Upper lobe of left lung (tissue), 4 donors: Measurements from ENCODE around the gene PAK4.

Source experiments
- EP300 ChIP-seq, 4 donors: sonication (generic); formaldehyde crosslinking; IDR thresholded peaks; one replicate each; pipeline ENCODE4 v1.5.1; 2017; ENCODE audit warnings: antibody characterized with exemption in 4 of 4, control low read depth in 2 of 4
- POLR2A ChIP-seq, 4 donors: fragments of 450-650 bp; IDR thresholded peaks; one replicate each; pipeline ENCODE4 v1.5.1; 2016 to 2017; ENCODE audit warnings: antibody characterized with exemption in 4 of 4, mild to moderate bottlenecking in 2 of 4
- POLR2AphosphoS5 ChIP-seq, 2 donors: sonication (generic); formaldehyde crosslinking; IDR thresholded peaks; one replicate each; pipeline ENCODE4 v1.5.1; 2017; ENCODE audit warnings: antibody characterized with exemption in 2 of 2
- TF ChIP-seq, protein P1 (sequence below), 6 experiments: fragments of 450-650 bp in 4 of 6; fragments of 200-600 bp in 2 of 6; sonication (generic) in 2 of 6; IDR thresholded peaks; one replicate each; pipeline ENCODE4 v1.5.1; 2016 to 2019; ENCODE audit warnings: antibody characterized with exemption in 6 of 6

DNA sequence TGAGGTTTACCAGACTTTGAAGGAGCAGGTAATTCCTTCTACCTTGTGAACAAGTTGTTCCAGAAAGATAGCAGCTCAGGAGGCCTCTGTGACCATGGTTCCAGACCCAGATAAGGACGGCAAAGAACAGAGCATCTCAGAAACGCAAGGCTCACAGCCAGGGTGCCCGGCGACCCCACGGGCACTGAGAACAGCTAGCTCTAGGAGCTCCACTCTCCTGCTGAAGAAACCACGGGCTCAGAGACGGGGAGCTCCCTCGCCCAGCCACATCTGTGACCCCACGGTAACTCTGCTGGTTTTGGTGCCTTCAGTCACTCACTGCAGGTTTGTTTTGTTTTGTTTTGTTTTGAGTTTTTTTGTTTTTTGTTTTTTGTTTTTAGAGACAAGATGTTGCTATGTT is 55.2 kb downstream of the PAK4 start:
- TF ChIP-seq, protein P1, sequence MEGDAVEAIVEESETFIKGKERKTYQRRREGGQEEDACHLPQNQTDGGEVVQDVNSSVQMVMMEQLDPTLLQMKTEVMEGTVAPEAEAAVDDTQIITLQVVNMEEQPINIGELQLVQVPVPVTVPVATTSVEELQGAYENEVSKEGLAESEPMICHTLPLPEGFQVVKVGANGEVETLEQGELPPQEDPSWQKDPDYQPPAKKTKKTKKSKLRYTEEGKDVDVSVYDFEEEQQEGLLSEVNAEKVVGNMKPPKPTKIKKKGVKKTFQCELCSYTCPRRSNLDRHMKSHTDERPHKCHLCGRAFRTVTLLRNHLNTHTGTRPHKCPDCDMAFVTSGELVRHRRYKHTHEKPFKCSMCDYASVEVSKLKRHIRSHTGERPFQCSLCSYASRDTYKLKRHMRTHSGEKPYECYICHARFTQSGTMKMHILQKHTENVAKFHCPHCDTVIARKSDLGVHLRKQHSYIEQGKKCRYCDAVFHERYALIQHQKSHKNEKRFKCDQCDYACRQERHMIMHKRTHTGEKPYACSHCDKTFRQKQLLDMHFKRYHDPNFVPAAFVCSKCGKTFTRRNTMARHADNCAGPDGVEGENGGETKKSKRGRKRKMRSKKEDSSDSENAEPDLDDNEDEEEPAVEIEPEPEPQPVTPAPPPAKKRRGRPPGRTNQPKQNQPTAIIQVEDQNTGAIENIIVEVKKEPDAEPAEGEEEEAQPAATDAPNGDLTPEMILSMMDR (IDR thresholded peaks at IDR 0.05): no peak
- no peak for TF ChIP-seq POLR2A (IDR thresholded peaks at IDR 0.05)
- no peak for TF ChIP-seq EP300 (IDR thresholded peaks at IDR 0.05)
- TF ChIP-seq POLR2AphosphoS5 (IDR thresholded peaks at IDR 0.05): no peak
